MCF 10A (cell line): ENCODE results near the gene TAGAP. TPM values are rescaled to one million over a fixed set of nuclear protein-coding genes. Genes with fewer than 3 reads are reported as not detected.
"Not testable (repeated sequence)": the region's sequence is repeated elsewhere in the genome, so short reads cannot be mapped to it uniquely, and the experiment has no call there.

Source experiments
- BruUV-seq: library from RNA; stranded (reverse); fragments of 400-500 nt; replicated peaks from 2 replicates; lab custom pipeline; 2021; lab: Mats Ljungman, UMichigan
- CTCF ChIA-PET: fragments of 300-600 bp; sonication (Branson Sonifier 250); formaldehyde crosslinking; extraction: SDS; loops from one replicate; lab custom pipeline; 2021; ENCODE audit warnings: antibody characterized with exemption, inconsistent platforms; lab: Yijun Ruan, JAX
- POLR2A ChIA-PET: fragments of 300-600, 350-650 bp; sonication (Branson Sonifier 250); formaldehyde crosslinking; extraction: SDS; loops from one replicate; lab custom pipeline; 2020; ENCODE audit warnings: antibody characterized with exemption, inconsistent platforms; lab: Yijun Ruan, JAX
- DNase-seq: peaks from one replicate; pipeline ENCODE4 v3.0.0-alpha.2; 2018; ENCODE audit not compliant: unreplicated experiment
- H3K27ac Mint-ChIP-seq: one replicate; pipeline ENCODE4 v1.8.0; 2022; ENCODE audit warnings: mild to moderate bottlenecking, low read depth, mixed read lengths; ENCODE audit not compliant: unreplicated experiment
- H3K27me3 Mint-ChIP-seq: one replicate; pipeline ENCODE4 v1.8.0; 2022; ENCODE audit warnings: mixed read lengths; ENCODE audit not compliant: insufficient read depth, unreplicated experiment
- H3K36me3 Mint-ChIP-seq: one replicate; pipeline ENCODE4 v1.8.0; 2022; ENCODE audit warnings: mild to moderate bottlenecking, moderate library complexity, mixed read lengths; ENCODE audit not compliant: insufficient read depth, unreplicated experiment
- H3K4me1 Mint-ChIP-seq: one replicate; pipeline ENCODE4 v1.8.0; 2022; ENCODE audit warnings: mixed read lengths; ENCODE audit not compliant: insufficient read depth, unreplicated experiment
- H3K4me3 Mint-ChIP-seq: one replicate; pipeline ENCODE4 v1.8.0; 2022; ENCODE audit warnings: mild to moderate bottlenecking, moderate library complexity, mixed read lengths; ENCODE audit not compliant: unreplicated experiment
- H3K9me3 Mint-ChIP-seq: one replicate; pipeline ENCODE4 v1.8.0; 2022; ENCODE audit warnings: mixed read lengths; ENCODE audit not compliant: unreplicated experiment
- CTCF ChIP-seq: fragments of 200-600 bp; IDR thresholded peaks from one replicate; pipeline ENCODE4 v1.8.0; 2022; ENCODE audit warnings: antibody characterized with exemption, mild to moderate bottlenecking; ENCODE audit not compliant: unreplicated experiment
- intact Hi-C: fragments of 100-400 bp; cut with micrococcal nuclease; formaldehyde crosslinking; loops from 2 replicates; pipeline ENCODE4 v1.14.1; 2022
- total RNA-seq: library from RNA; stranded (reverse); gene quantifications from 2 replicates; pipeline ENCODE4 v1.2.3, GENCODE V29; 2022

TAGAP gene
- total RNA-seq, 1 experiment from 2014 or later, result not detected

GRCh38 chr6:159038914-159039884, 5.6 kb downstream of the TAGAP start:
- no peak for TF ChIP-seq CTCF
- peaks cover 21% of the 10 kb centered on the region for H3K4me1 Mint-ChIP-seq
- intact Hi-C loops, result no loop called here
- peak; percentile 61 for DNase-seq
- H3K27me3 Mint-ChIP-seq, result no peaks in the 10 kb centered on the region
- H3K9me3 Mint-ChIP-seq, result no peaks in the 10 kb centered on the region
- BruUV-seq, result no TSS peak
- peak overlapping the region; percentile 65 for H3K27ac Mint-ChIP-seq
- ChIA-PET CTCF (interaction anchor here (0.6 to 10.0 kb wide), 11 partner anchors 12 to 821 kb away, joined by 3 to 128 read pairs (median 4); partner anchors contain the start of gene RSPH3), POLR2A (interaction anchor here (0.6 to 1.8 kb wide), 7 partner anchors 11 to 750 kb away, joined by 3 to 9 read pairs (median 4); partner anchors contain the start of genes RSPH3 and TCP1)
- no peaks in the 10 kb centered on the region for H3K36me3 Mint-ChIP-seq
- H3K4me3 Mint-ChIP-seq, result no peak overlapping the region

- H3K4me3 Mint-ChIP-seq, BruUV-seq, H3K27ac Mint-ChIP-seq, intact Hi-C loops, H3K9me3 Mint-ChIP-seq, H3K36me3 Mint-ChIP-seq, H3K27me3 Mint-ChIP-seq, DNase-seq, POLR2A ChIA-PET: not testable (repeated sequence)
- CTCF ChIA-PET, result interaction anchor here (1.6 to 10.0 kb wide), 3 partner anchors 29 to 98 kb away, joined by 8 to 128 read pairs (median 73); no protein-coding TSS in a partner anchor
- H3K4me1 Mint-ChIP-seq, result peaks cover 21% of the 10 kb centered on the region
Measured at GRCh38 chr6:159038318-159038717, 6.5 kb downstream of the TAGAP start.

GRCh38 chr6:159037756-159038290, 7.0 kb downstream of the TAGAP start:
- CTCF ChIA-PET, result interaction anchor here (1.6 to 10.0 kb wide), 2 partner anchors 29 to 98 kb away, joined by 8 to 128 read pairs; no protein-coding TSS in a partner anchor
- intact Hi-C loops, result no loop called here
- no TSS peak for BruUV-seq
- Mint-ChIP-seq H3K9me3 (no peaks in the 10 kb centered on the region), H3K27ac (no peak overlapping the region), H3K4me3 (no peak overlapping the region), H3K36me3 (no peaks in the 10 kb centered on the region), H3K4me1 (peaks cover 21% of the 10 kb centered on the region), H3K27me3 (no peaks in the 10 kb centered on the region)
- no peak for DNase-seq
- POLR2A ChIA-PET, result no interaction called here
- TF ChIP-seq CTCF, result no peak

- ChIA-PET CTCF (interaction anchor here (0.7 to 10.0 kb wide), 2 partner anchors 68 to 99 kb away, joined by 3 to 128 read pairs; no protein-coding TSS in a partner anchor), POLR2A (no interaction called here)
- H3K4me1 Mint-ChIP-seq, result peaks cover 14% of the 10 kb centered on the region
- no peaks in the 10 kb centered on the region for H3K27me3 Mint-ChIP-seq
- no TSS peak for BruUV-seq
- no peak for TF ChIP-seq CTCF
- H3K27ac Mint-ChIP-seq, result no peak overlapping the region
- intact Hi-C loops, result no loop called here
- H3K36me3 Mint-ChIP-seq, result no peaks in the 10 kb centered on the region
- H3K9me3 Mint-ChIP-seq, result no peaks in the 10 kb centered on the region
- DNase-seq, result no peak
- no peak overlapping the region for H3K4me3 Mint-ChIP-seq
Measured at GRCh38 chr6:159036673-159037072, 8.1 kb downstream of the TAGAP start.
